ENCODE data around the gene MYO1H. TPM values are rescaled to one million over a fixed set of nuclear protein-coding genes. Genes with fewer than 3 reads are reported as not detected.

The MYO1H gene, protein sequence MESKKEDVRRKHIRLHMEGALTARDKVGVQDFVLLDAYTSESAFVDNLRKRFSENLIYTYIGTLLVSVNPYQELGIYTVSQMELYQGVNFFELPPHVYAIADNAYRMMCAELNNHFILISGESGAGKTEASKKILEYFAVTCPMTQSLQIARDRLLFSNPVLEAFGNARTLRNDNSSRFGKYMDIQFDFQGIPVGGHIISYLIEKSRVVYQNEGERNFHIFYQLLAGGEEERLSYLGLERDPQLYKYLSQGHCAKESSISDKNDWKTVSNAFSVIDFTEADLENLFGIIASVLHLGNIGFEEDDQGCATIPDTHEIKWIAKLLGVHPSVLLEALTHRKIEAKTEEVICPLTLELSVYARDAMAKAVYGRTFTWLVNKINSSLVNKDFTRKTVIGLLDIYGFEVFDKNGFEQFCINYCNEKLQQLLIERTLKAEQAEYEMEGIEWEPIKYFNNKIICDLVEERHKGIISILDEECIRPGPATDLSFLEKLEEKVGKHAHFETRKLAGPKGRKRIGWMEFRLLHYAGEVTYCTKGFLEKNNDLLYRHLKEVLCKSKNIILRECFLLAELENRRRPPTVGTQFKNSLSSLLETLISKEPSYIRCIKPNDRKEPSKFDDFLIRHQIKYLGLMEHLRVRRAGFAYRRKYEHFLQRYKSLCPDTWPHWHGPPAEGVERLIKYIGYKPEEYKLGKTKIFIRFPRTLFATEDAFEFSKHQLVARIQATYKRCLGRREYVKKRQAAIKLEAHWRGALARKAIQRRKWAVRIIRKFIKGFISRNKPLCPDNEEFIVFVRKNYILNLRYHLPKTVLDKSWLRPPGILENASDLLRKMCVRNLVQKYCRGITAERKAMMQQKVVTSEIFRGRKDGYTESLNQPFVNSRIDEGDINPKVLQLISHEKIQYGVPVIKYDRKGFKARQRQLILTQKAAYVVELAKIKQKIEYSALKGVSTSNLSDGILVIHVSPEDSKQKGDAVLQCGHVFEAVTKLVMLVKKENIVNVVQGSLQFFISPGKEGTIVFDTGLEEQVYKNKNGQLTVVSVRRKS
- not detected for polyA plus RNA-seq (2012; ENCODE audit: insufficient read length, low read depth)

GRCh38 chr12:109347589-109347988, at the start of gene MYO1H:
TSS of gene MYO1H (plus strand) at chr12:109347900. CDS start at chr12:109347961, 61 bp downstream.
- TF ChIP-seq POLR2AphosphoS5 (IDR thresholded peaks at IDR 0.05; ENCODE audit: low read depth, low read length) (no peak), TAF1 (IDR thresholded peaks at IDR 0.05; ENCODE audit: borderline replicate concordance, insufficient read depth, low read length) (no peak), SIN3A (IDR thresholded peaks at IDR 0.05; ENCODE audit: borderline replicate concordance, insufficient read depth, low read length) (no peak), FOXP2 (optimal IDR thresholded peaks at IDR 0.05; ENCODE audit: borderline replicate concordance, extremely low read depth, extremely low read length, insufficient read depth) (no peak)
- TF ChIP-seq, protein P1, sequence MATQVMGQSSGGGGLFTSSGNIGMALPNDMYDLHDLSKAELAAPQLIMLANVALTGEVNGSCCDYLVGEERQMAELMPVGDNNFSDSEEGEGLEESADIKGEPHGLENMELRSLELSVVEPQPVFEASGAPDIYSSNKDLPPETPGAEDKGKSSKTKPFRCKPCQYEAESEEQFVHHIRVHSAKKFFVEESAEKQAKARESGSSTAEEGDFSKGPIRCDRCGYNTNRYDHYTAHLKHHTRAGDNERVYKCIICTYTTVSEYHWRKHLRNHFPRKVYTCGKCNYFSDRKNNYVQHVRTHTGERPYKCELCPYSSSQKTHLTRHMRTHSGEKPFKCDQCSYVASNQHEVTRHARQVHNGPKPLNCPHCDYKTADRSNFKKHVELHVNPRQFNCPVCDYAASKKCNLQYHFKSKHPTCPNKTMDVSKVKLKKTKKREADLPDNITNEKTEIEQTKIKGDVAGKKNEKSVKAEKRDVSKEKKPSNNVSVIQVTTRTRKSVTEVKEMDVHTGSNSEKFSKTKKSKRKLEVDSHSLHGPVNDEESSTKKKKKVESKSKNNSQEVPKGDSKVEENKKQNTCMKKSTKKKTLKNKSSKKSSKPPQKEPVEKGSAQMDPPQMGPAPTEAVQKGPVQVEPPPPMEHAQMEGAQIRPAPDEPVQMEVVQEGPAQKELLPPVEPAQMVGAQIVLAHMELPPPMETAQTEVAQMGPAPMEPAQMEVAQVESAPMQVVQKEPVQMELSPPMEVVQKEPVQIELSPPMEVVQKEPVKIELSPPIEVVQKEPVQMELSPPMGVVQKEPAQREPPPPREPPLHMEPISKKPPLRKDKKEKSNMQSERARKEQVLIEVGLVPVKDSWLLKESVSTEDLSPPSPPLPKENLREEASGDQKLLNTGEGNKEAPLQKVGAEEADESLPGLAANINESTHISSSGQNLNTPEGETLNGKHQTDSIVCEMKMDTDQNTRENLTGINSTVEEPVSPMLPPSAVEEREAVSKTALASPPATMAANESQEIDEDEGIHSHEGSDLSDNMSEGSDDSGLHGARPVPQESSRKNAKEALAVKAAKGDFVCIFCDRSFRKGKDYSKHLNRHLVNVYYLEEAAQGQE (IDR thresholded peaks at IDR 0.05; ENCODE audit: insufficient read depth in 1 of 2, low read depth in 2 of 2, low read length in 2 of 2), result no peak

GRCh38 chr12:109299849-109300248, 47.9 kb upstream of the MYO1H start:
- TF ChIP-seq SIN3A (IDR thresholded peaks at IDR 0.05; ENCODE audit: borderline replicate concordance, insufficient read depth, low read length) (no peak), POLR2AphosphoS5 (IDR thresholded peaks at IDR 0.05; ENCODE audit: low read depth, low read length) (no peak), TAF1 (IDR thresholded peaks at IDR 0.05; ENCODE audit: borderline replicate concordance, insufficient read depth, low read length) (no peak), FOXP2 (optimal IDR thresholded peaks at IDR 0.05; ENCODE audit: borderline replicate concordance, extremely low read depth, extremely low read length, insufficient read depth) (no peak)
- TF ChIP-seq, protein P1 (IDR thresholded peaks at IDR 0.05; ENCODE audit: insufficient read depth in 1 of 2, low read depth in 2 of 2, low read length in 2 of 2), result no peak

- TF ChIP-seq POLR2AphosphoS5 (IDR thresholded peaks at IDR 0.05; ENCODE audit: low read depth, low read length) (no peak), FOXP2 (optimal IDR thresholded peaks at IDR 0.05; ENCODE audit: borderline replicate concordance, extremely low read depth, extremely low read length, insufficient read depth) (no peak), TAF1 (IDR thresholded peaks at IDR 0.05; ENCODE audit: borderline replicate concordance, insufficient read depth, low read length) (no peak), SIN3A (IDR thresholded peaks at IDR 0.05; ENCODE audit: borderline replicate concordance, insufficient read depth, low read length) (no peak)
- TF ChIP-seq, protein P1 (IDR thresholded peaks at IDR 0.05; ENCODE audit: insufficient read depth in 1 of 2, low read depth in 2 of 2, low read length in 2 of 2), result no peak
These were observed 46.0 kb upstream of the MYO1H start for GRCh38 chr12:109301643-109302168.

GRCh38 chr12:109302358-109302757, 45.3 kb upstream of the MYO1H start:
- TF ChIP-seq SIN3A (IDR thresholded peaks at IDR 0.05; ENCODE audit: borderline replicate concordance, insufficient read depth, low read length) (no peak), TAF1 (IDR thresholded peaks at IDR 0.05; ENCODE audit: borderline replicate concordance, insufficient read depth, low read length) (no peak), FOXP2 (optimal IDR thresholded peaks at IDR 0.05; ENCODE audit: borderline replicate concordance, extremely low read depth, extremely low read length, insufficient read depth) (no peak), POLR2AphosphoS5 (IDR thresholded peaks at IDR 0.05; ENCODE audit: low read depth, low read length) (no peak)
- TF ChIP-seq, protein P1 (IDR thresholded peaks at IDR 0.05; ENCODE audit: insufficient read depth in 1 of 2, low read depth in 2 of 2, low read length in 2 of 2), result no peak

All from PFSK-1 (cell line).